GM18861 (cell line): ENCODE data around the gene MFSD1.
A peak's percentile ranks its signal among the peaks of the same experiment; 100 is the strongest.
"Not testable (repeated sequence)": the region's sequence is repeated elsewhere in the genome, so short reads cannot be mapped to it uniquely, and the experiment has no call there.

Source experiments
- ATAC-seq: cut with Tn5 transposase; IDR thresholded peaks from one replicate; pipeline ENCODE4 v1.9.1; 2021; ENCODE audit not compliant: unreplicated experiment

The MFSD1 gene

DNA sequence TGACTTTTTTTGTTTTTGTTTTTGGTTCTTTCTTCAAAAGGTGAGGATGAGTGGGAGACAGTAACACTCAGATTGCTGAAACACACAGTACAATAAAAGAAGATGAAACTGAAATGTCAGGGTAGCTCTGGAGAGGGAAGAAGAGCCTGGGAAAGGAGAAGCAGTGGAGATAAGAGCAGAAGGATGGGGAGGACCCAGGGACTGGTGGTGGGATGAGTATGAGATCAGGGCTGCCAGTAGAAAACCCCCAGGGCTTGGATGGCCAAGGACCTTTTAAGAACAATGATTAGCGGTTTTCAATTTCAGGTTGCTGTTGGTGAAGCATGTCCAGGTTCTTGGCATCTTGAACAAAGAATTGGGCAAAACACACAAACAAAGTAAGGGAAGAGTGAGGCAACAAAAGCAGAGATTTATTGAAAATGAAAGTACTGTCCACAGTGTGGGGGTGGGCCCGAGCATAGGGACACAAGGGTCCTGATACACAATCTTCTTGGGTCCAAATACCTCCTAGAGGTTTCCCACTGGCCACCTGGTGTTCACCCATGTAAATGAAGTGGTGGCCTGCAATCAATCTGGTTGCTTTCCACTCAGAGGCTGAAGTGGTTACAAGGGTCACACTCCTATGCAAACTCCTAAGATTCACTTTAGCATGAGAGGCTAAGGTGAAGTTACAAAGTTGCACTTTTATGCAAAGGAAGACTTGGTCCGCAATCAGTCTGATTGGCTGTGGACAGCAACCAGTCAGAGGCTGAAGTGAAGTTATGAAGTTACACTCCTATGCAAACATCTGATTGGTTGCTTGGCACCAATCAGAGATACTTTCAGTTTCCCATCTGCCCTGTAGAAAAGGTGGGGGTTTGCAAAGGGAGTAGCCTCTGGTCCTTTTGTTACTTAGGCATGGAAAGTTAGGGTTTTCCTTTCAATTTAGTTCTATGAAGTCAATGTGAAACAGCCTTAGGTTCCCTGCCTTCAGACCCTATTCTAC is 26.1 kb upstream of the MFSD1 start:
- peak; percentile 71 for ATAC-seq

DNA sequence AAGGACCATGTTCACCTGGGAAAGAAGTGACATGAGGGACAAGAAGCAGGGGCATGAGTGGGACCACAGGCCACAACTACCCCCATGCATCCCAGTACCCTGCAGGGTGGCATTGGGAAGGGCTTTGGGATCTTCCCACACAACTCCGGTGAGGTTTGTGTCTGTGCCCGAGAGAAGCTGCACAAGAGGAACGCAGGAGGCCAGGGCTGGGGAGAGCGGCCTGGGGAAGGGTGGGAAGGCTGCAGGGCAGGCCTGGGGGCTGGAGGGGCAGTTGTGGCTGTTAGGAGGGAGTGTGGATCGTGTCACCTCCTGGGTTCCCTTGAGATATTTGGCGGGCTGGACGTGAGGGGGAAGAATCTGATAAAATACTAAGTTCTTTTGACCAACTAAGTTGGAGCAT is 25.3 kb upstream of the MFSD1 start:
- ATAC-seq, result no peak

DNA sequence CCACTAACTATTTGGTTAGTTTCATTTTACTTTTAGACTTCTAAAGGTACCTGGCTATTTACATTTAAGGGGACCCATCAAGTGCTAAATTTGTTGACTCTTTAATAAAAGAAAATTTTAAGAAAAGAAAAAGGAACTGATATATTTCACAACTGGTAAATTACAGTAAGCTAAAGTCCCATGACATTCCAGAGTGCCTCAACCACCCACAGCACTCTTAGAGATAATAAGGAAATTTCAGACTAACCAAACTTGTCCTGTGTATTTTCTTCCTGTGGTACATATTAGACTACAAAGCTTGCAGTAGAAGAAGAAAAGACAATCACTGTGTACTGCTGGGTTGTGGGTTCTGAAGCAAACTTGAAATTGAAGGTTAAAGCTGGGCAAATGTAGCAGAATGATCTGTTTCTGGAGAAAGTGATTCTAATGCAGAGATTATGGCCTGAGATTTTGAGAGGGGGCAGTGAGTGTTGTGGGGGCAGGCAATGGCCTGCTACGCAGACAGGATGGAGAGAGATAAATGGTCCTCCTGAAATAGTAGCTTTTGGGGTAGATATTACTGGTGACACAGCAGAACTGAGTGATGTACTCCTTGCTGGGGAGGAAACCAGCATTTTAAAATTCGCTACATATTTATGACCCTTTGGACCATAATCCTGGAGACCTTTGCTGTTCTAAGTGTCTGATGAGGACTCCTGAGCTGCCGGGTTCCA is 24.5 kb upstream of the MFSD1 start:
- ATAC-seq, result no peak

DNA sequence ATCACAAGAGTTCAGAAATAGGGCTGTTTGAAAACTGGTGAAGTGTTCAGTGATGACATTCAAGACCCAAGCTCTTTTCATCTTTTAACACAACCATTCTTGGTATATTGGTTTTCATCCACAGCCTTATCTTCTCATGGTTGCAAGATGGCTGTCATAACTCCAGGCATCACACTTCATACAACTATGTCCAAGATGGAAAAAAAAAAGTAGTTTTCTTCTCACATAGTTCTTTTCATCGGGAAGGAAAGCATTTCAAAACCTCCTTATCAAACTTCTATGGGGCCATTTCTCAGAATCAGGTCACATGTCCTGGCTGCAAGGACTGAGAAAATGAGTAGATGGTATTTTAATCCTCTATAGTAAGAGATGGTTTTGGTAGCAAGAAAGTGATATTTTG is 21.1 kb upstream of the MFSD1 start:
- ATAC-seq, result no peak

DNA sequence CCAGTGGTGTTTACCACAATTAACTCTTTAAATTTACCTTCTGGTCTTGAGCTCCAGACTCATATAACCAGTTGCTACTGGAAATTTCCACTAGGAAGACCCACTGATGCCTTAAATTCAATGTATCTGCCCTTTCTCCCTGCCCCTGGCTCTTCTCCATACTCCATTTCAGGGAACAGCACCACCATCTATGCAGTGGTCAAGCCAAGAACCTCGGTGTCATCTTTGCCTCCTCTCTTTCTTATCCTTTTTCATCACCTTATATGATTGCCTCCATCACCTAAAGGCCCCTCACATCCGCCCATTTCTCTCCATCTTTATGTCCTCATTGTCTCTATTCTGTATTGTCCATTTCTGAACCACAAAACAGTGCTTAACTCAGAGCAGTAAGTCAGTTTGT is 20.7 kb upstream of the MFSD1 start:
- ATAC-seq, result no peak

DNA sequence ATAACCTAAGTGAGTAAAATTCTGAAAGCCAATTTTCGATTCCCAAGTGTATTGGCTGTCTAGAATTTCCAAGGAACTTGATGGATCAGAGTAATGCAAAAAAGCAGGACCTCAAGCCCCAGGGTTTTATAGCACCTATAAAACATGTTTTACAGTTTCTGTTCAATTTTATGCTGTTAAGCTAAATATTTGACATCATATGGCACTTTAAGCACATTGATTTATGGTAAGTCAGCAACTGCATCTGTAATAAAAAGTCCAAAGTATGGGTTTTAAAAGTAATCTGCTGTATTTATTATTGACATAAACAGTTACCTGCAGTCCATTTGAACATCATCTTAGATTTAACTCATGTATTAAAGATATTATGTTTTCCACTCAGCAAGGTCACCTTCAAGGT is 20.0 kb upstream of the MFSD1 start:
- ATAC-seq, result no peak

DNA sequence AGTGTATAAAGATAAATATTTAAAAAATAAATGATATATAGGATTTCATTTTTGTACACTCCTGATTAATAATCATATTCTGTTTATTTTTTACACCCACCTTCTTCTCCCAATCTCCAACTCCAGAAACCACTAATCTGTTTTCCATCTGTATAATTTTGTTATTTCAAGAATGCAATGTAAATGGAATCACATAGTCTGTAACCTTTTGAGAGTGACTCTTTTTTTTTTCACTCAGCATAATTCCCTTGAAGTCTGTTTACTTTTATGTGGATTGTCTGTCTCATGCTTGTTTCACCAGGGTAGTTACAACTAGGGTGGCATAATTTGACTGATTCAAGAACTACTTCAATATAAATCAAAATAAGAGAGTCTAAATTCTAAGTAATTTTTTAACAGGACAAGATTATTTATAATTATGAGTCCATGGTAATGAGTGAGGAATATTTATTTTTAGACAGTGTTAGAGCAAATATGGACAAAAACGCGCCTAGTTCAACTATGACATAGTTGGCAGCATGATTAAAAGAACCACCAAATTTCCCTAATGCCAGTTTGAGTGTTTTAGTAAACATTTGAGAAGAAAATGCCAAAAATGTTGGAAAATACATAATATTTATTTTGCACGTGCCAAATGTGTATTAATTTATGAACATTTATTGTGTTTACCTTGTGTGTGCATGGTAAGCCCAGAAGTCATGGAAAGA is 19.4 kb upstream of the MFSD1 start:
- no peak for ATAC-seq

DNA sequence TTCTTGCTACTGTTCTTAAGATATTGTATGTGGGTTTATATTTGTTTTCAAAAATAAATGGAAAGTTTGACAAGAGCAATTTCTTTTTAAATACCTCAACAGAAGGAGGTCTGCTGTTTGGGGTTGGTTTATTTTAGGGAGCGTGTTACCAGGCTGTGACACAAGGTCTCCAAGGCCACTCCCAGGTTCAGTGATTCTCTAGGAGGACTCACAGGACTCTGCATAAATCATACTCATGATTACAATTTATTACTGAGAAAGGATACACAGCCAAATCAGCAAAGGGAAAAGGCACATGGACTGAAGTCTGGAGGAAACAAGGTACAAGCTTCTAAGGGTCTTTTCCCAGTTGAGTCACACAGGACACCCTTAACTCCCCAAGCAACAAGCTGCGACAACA is 18.8 kb upstream of the MFSD1 start:
- no peak for ATAC-seq

DNA sequence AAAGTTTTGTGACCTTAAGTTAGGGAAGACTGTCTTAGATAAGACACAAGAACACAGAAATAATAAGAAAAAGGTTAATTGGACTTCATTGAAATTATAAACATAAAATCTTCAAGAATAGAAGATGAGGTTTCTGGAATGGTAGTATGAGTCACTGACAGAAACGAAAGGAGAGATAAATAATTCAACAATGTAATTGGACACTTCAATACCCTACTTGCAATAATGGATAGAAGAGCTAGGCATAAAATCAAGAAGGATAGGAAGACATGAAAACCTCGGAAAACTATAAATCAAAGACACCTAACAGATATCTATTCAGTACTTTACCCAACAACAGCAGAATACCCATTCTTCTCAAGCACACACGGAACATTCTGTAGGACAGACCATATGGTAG is 15.9 kb upstream of the MFSD1 start:
- ATAC-seq, result no peak

DNA sequence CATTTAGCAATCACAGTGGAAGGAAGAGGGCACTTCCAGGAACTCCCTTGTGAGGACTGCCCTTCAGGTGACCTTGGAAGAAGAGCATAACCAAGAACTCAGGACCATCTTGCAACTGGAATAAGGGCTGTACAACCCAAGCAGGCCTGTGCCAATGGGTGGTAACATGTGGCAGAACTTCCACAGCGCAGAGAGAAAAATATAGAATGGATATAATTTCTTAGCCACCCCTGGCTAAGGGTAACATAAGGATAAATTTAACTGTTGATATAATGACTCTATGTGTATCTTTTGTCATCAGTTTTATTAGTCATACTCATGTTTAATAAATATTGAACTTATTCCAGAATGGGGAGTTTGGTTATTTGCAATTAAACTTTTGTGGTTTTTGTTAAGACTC is 13.4 kb upstream of the MFSD1 start:
- ATAC-seq, result no peak

DNA sequence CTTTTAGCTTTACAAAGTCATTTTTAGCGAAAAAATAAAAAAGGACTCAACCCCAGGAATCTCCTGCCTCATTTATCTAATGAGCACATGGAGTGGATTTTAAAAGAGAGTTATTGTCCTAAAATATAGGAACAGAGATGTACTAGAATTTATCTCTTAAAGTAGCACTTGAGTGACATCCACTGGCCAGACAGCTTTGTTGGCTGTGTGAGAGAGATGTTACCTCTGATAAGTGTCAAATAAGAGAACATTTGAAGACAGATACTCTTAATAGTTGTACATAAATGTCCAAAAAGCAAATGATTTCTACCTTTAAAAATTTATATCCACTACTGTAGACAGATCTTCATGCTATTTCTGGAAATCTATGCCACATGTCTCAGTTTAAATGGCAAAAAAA is 12.3 kb upstream of the MFSD1 start:
- ATAC-seq, result peak; percentile 44

DNA sequence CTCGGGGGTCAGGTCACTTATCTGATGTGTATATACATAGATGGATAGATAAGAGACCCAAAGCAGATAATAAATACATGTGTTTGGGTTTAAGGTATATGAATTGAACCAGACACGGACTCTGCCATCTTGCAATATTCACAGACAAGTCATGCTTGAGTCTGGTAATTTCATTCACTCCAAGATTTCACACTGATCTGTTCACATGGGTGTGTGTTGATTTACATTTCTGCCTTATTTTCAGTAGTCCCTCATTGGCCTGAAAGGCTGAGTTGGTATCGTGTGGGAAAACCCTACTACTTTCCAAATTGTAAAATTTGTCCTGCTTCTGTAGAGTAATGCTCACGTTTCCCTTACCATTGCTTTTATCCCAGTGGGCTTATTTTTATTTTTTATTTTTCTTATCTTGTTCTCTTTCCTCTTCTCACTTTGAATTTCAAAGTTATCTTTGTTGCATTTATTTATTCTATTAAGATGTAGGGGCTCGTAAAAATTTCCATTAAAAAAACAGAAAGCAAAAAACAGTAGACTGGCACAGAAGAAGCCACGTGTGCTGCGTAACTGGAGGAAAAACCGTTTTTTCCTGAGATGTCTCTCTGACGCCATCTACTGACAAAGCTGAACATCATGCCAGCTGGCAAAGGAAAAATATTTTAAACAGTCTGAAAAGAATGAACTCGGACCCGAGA is 10.8 kb upstream of the MFSD1 start:
- peak; percentile 60 for ATAC-seq

DNA sequence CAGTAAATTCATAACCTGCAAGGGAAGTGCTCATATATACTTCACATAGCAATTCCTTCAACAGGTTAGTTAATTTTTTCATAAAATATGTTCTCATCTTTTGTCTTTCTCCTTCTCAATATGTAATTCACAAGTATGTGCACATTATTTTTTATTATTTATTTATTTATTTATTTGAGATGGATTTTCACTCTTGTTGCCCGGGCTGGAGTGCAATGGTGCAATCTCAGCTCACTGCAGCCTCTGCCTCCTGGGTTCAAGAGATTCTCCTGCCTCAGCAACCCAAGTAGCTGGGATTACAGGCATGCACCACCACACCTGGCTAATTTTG is 10.3 kb upstream of the MFSD1 start:
- not testable (repeated sequence) for ATAC-seq

DNA sequence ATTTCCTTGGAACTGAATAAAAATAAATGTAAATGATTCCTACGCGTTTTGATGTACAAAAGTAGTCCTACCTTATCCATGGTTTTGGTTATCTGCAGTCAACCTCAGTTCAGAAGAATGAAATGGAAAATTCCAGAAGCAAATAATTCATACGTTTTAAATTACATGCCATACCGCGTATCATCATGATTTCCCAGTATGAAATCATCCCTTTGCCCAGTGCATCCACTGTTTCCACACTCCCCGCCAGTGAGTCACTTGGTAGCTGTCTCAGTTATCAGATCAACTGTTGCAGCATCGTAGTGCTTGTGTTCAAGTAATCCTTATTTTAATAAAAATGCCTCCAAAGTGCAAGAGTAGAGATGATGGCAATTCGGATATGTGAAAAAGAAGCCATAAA is 9.1 kb upstream of the MFSD1 start:
- no peak for ATAC-seq

DNA sequence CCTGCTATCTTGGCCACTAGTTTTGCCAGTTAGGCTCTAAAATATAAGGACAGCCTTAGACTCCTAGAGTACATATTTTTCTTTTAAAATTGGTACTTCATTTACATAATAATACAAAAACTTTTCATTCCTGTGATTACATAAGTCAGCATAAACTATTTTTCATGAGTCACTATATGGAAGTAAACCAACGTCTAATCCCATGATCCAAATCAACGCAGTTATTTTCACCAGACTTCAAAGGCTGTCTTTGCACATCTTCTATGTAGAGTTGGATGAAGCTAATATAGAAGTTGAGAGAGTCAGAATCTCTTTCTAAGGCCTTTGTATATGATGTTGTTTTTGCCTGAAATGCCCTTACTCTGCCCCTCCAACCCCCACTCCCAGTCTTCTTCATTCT is 7.6 kb upstream of the MFSD1 start:
- ATAC-seq, result no peak

DNA sequence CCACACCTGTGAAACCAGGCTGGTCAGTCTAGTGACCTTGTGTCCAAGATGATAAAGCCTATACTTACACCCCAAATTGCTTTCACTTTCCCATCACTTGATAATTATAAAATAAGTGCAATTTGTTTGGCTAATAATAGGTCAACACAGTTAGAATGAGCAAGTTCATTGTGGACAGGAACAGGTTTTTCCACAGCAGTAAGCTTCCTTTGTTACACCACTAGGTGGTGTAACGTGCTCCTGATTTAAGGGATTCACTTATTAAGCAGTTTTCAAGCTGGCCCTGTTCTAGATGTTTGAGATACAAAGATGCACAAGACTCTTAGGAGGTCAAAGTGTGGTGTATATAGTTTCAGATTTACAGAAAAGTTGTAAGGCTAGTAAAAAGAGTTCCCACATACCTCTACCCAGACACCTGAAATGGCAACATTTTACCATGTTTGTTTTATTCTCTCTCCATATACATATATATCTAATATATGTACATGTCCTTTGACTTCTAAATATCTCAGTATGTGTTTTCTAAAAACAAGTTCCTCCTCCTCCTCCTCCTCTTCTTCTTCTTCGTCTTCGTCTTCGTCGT is 6.8 kb upstream of the MFSD1 start:
- ATAC-seq, result peak; percentile 79

DNA sequence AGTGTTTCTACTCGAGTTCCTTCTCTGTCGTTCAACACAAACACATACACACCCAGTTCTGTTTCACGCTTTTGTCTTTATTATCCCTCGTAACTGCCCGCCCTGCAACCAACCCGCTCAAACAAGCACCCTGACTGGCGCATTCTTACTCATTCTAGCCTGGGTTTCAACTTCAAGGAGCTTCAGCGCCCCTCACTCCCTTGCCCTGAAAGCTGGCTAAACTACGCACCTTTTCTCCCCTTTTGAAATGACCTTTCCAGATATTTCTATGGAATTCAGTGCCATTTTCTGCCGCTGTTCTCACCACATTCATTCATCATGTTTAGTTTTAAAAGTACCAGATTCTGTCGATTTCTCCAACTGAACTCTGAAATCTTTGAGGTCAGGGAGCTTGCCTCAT is 653 bp upstream of the MFSD1 start:
- ATAC-seq, result no peak

DNA sequence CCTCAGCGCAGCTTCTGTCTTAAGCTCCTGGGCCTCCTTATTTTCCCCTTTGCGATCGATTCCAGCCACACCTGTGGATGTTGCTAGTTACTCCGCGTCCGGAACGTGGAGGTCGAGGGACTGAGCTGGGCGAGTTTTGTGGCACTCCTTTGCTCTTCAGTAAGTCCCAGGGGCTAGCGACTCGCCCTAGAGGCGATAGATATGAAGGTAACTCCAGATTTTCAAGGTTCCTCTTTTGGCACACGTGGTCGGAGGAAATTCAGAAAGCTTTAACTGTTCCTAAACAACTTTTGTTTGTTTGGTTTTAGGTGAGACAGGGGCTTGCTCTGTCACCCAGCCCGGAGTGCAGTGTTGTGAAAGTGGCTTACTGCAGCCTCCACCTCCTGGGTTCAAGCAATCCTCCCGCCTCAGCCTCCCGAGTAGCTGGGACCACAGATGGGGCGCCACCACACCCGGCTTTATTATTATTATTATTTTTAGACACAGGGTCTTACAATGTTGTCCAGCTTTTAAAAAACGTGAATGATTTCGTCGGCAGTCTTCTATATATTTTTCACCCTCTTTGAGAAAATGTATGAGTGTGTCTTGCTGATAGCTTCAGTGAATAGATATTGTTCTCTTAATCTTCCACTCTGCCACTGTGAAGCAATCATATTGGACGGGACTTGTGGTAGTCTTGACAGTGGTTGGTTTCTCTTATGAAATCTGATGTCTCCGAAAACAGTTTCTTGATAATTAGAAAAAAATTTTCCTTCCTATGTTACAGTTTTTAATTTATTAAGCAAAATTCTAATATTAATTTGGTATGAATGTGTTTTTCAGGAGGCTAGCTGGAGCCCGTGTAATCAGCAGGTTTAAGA is 785 bp downstream of the MFSD1 start:
- peak; percentile 6 for ATAC-seq

DNA sequence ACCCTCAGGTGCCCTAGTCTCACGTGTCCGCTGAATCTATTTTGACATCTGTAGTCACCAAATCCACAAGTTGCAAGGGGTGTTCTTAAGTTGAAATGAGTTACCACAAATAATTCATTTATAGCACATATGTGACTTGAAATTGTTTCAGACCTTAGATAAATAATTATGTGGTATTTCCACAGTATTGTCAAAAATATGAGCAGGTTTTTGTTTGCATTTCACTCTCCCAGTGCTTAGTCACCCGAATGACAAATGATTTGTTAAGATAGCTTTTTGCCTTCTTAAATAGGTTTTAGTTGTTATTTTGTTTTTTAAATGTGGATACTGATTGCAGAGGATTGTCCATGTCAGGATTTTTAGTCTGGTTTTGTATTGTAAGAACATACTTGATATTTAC is 2.6 kb downstream of the MFSD1 start:
- no peak for ATAC-seq

DNA sequence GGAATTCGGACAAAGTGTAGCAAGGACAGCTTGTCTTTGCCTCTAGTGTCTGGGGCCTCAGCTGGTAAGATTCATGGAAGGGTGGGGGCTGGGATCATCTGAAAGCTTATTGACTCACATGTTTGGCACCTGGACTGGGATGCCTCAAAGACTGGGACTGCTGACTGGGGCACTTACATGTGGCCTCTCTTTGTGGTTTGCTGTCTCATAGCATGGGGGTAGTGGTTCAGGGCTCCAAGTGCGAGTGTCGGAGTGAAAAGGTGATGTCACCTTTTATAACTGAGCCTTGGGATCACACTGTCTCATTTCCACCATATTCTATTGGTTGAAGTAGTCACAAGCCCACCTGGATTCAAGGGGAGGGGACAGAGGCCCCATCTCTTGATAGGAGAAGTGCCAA is 6.8 kb downstream of the MFSD1 start:
- ATAC-seq, result no peak
